Epithelial cell of proximal tubule (primary cell): ENCODE measurements around the gene NAA60. TPM values are rescaled to one million over a fixed set of nuclear protein-coding genes. Genes with fewer than 3 reads are reported as not detected.
A peak's percentile ranks its signal among the peaks of the same experiment; 100 is the strongest.
"Not testable (repeated sequence)": the region's sequence is repeated elsewhere in the genome, so short reads cannot be mapped to it uniquely, and the experiment has no call there.

Source experiments
- DNase-seq: peaks from one replicate; pipeline ENCODE4 v3.0.0-alpha.2; 2011; ENCODE audit warnings: low read depth
- H3K4me3 ChIP-seq: 2 replicates; pipeline ENCODE4 v1.5.1; 2011; ENCODE audit warnings: low read depth, mild to moderate bottlenecking, low read length
- CTCF ChIP-seq: conservative IDR thresholded peaks from 2 replicates; pipeline ENCODE4 v1.5.1; 2012; ENCODE audit warnings: low read depth, mild to moderate bottlenecking, low read length
- total RNA-seq: library from RNA; depleted of rRNA; stranded (reverse); fragments of >200 nt; gene quantifications from 2 replicates; pipeline ENCODE4 v1.2.3, GENCODE V29; 2015

The NAA60 gene
- total RNA-seq, 1 donor from 2014 or later: 19.4 TPM

- no peak for DNase-seq
- H3K4me3 ChIP-seq: no peak overlapping the region
- TF ChIP-seq CTCF: no peak
These were observed 77.4 kb downstream of the NAA60 start for GRCh38 chr16:3520841-3521240.

GRCh38 chr16:3523281-3523680 is 79.8 kb downstream of the NAA60 start:
- no peak for DNase-seq
- TF ChIP-seq CTCF: no peak
- H3K4me3 ChIP-seq: no peak overlapping the region

GRCh38 chr16:3525951-3526350 is 82.5 kb downstream of the NAA60 start:
- no peak overlapping the region for H3K4me3 ChIP-seq
- TF ChIP-seq CTCF: no peak
- no peak for DNase-seq

GRCh38 chr16:3527216-3527829 is 83.8 kb downstream of the NAA60 start:
- not testable (repeated sequence) for H3K4me3 ChIP-seq
- peak; percentile 20 for DNase-seq
- TF ChIP-seq CTCF: peak; percentile 62

GRCh38 chr16:3528406-3528805 is 84.9 kb downstream of the NAA60 start:
- DNase-seq: no peak
- H3K4me3 ChIP-seq: no peak overlapping the region
- TF ChIP-seq CTCF: no peak

- no peak for DNase-seq
- H3K4me3 ChIP-seq: no peak overlapping the region
- TF ChIP-seq CTCF: no peak
These were observed 85.7 kb downstream of the NAA60 start for GRCh38 chr16:3529175-3529574.

- DNase-seq: no peak
- TF ChIP-seq CTCF: no peak
These were observed 87.0 kb downstream of the NAA60 start for GRCh38 chr16:3530371-3530914.

More at GRCh38 chr16:3530371-3530914, 87.0 kb downstream of the NAA60 start:
- H3K4me3 ChIP-seq: no peak overlapping the region
